A549 (cell line): ENCODE measurements around the gene PUDP. TPM values are rescaled to one million over a fixed set of nuclear protein-coding genes. Genes with fewer than 3 reads are reported as not detected.

Experiments used
- ATAC-seq, 2 experiments: fragments of 200-7000 bp in 1 of 2; fragments of >200 bp in 1 of 2; cut with Nextera tagmentation in 1 of 2; cut with Tn5 transposase in 1 of 2; 3 replicates each; pipeline versions ENCODE4 v1.8.0 to v1.9.1; 2018 to 2020; ENCODE audit warnings: mild to moderate bottlenecking in 1 of 2, moderate library complexity in 1 of 2
- CTCF ChIA-PET: fragments of 300-600 bp; sonication (Branson Sonifier 250); formaldehyde crosslinking; extraction: SDS; loops from one replicate; lab custom pipeline; 2021; ENCODE audit warnings: antibody characterized with exemption, inconsistent platforms; lab: Yijun Ruan, JAX
- POLR2A ChIA-PET: fragments of 350-600 bp; formaldehyde crosslinking; extraction: SDS; loops from one replicate; lab custom pipeline; 2021; ENCODE audit warnings: antibody characterized with exemption, inconsistent platforms; lab: Yijun Ruan, JAX
- DNase-seq, 2 experiments: peaks; one replicate each; pipeline versions ENCODE4 v3.0.0 to v3.0.0-alpha.2; 2011 to 2016; ENCODE audit warnings: low read depth in 1 of 2, low spot score in 1 of 2
- FAIRE-seq: peaks from 2 replicates; lab custom pipeline; 2011; peaks lifted over from hg19 to GRCh38; lab: Jason Lieb, UNC
- H3K27ac ChIP-seq, 2 experiments: fragments of >200 bp; sonication (Bioruptor Twin); formaldehyde crosslinking; 3 replicates each; pipeline ENCODE4 v1.5.1; 2016 to 2017
- H3K4me1 ChIP-seq: fragments of >200 bp; sonication (Bioruptor Twin); formaldehyde crosslinking; 3 replicates; pipeline ENCODE4 v1.6.1; 2016
- H3K4me2 ChIP-seq: fragments of >200 bp; sonication (Bioruptor Twin); formaldehyde crosslinking; 3 replicates; pipeline ENCODE4 v1.6.1; 2016
- H3K4me3 ChIP-seq: fragments of >200 bp; sonication (Bioruptor Twin); formaldehyde crosslinking; 3 replicates; pipeline ENCODE4 v1.5.1; 2016
- H3K9me3 ChIP-seq: fragments of >200 bp; sonication (Bioruptor Twin); formaldehyde crosslinking; 3 replicates; pipeline ENCODE4 v1.6.1; 2016
- CBX2 ChIP-seq: fragments of 200-600 bp; sonication (generic); IDR thresholded peaks from 2 replicates; pipeline ENCODE4 v1.6.1; 2016; ENCODE audit warnings: low read depth, mild to moderate bottlenecking, borderline replicate concordance
- CBX8 ChIP-seq: fragments of 200-600 bp; sonication (generic); IDR thresholded peaks from 2 replicates; pipeline ENCODE4 v1.6.1; 2016
- CEBPB ChIP-seq, 2 experiments: fragments of >200 bp in 1 of 2; sonication (Bioruptor Twin) in 1 of 2; formaldehyde crosslinking in 1 of 2; IDR thresholded peaks; 2 replicates each; pipeline ENCODE4 v1.6.1; 2012 to 2016
- CHD4 ChIP-seq: fragments of 200-600 bp; sonication (generic); IDR thresholded peaks from 2 replicates; pipeline ENCODE4 v1.6.1; 2016; ENCODE audit warnings: antibody characterized with exemption, mild to moderate bottlenecking, borderline replicate concordance
- CTCF ChIP-seq: fragments of >200 bp; sonication (Bioruptor Twin); formaldehyde crosslinking; IDR thresholded peaks from 3 replicates; pipeline ENCODE4 v1.5.1; 2016
- EHF ChIP-seq: fragments of 250-450 bp; sonication (Bioruptor Pico); IDR thresholded peaks from 2 replicates; pipeline ENCODE4 v1.5.0; 2020; ENCODE audit warnings: mild to moderate bottlenecking
- EP300 ChIP-seq, 2 experiments: fragments of >200 bp; sonication (Bioruptor Twin); formaldehyde crosslinking; IDR thresholded peaks; 2 replicates in 1 of 2; 3 replicates in 1 of 2; pipeline ENCODE4 v1.6.1; 2016 to 2017
- FOSL2 ChIP-seq, 2 experiments: fragments of 450-650 bp in 1 of 2; fragments of >200 bp in 1 of 2; sonication (Bioruptor Twin) in 1 of 2; formaldehyde crosslinking; IDR thresholded peaks; 2 replicates each; pipeline versions ENCODE4 v1.5.0 to v1.6.1; 2016 to 2020; ENCODE audit warnings: mild to moderate bottlenecking in 1 of 2, moderate library complexity in 1 of 2
- FOXS1 ChIP-seq: fragments of 250-450 bp; sonication (Bioruptor Pico); IDR thresholded peaks from 2 replicates; pipeline ENCODE4 v1.5.0; 2020; ENCODE audit warnings: mild to moderate bottlenecking, moderate library complexity
- HEYL ChIP-seq: fragments of 250-450 bp; sonication (Bioruptor Pico); IDR thresholded peaks from 2 replicates; pipeline ENCODE4 v1.8.0; 2021; ENCODE audit warnings: mild to moderate bottlenecking, moderate library complexity
- HOXB13 ChIP-seq: fragments of 250-450 bp; sonication (Bioruptor Pico); IDR thresholded peaks from 2 replicates; pipeline ENCODE4 v1.5.0; 2020; ENCODE audit warnings: low read depth, mild to moderate bottlenecking, moderate library complexity
- JUN ChIP-seq, 2 experiments: fragments of >200 bp; sonication (Bioruptor Twin); formaldehyde crosslinking; IDR thresholded peaks; 2 replicates in 1 of 2; 3 replicates in 1 of 2; pipeline ENCODE4 v1.6.1; 2016 to 2017
- MYC ChIP-seq: IDR thresholded peaks from 2 replicates; pipeline ENCODE4 v1.6.1; 2012; ENCODE audit warnings: mild to moderate bottlenecking, inconsistent platforms, low read length, improper control_type of control experiment, borderline replicate concordance
- NFE2L2 ChIP-seq: fragments of 150-350 bp; conservative IDR thresholded peaks from 2 replicates; pipeline ENCODE4 v1.6.1; 2014; ENCODE audit warnings: low read length
- RCOR1 ChIP-seq: fragments of 150-350 bp; IDR thresholded peaks from 2 replicates; pipeline ENCODE4 v1.6.1; 2014; ENCODE audit warnings: antibody characterized with exemption, low read length, low read depth
- SMC3 ChIP-seq: fragments of >200 bp; sonication (Bioruptor Twin); formaldehyde crosslinking; IDR thresholded peaks from 3 replicates; pipeline ENCODE4 v1.6.1; 2018; ENCODE audit warnings: inconsistent platforms
- TFCP2L1 ChIP-seq: fragments of 250-450 bp; sonication (Bioruptor Pico); IDR thresholded peaks from 2 replicates; pipeline ENCODE4 v1.5.0; 2021; ENCODE audit warnings: mild to moderate bottlenecking
- ZC3H11A ChIP-seq: fragments of 450-650 bp; IDR thresholded peaks from 2 replicates; pipeline ENCODE4 v1.6.1; 2014; ENCODE audit warnings: antibody characterized with exemption, mild to moderate bottlenecking
- ZFP36 ChIP-seq: fragments of 450-650 bp; IDR thresholded peaks from 2 replicates; pipeline ENCODE4 v1.6.1; 2014; ENCODE audit warnings: borderline replicate concordance; ENCODE audit not compliant: partially characterized antibody
- WGBS: methylation state at CpG from one replicate; pipeline ENCODE4 v1.1.6; 2017; ENCODE audit errors: missing lambda C conversion rate; 5-methylcytosine and 5-hydroxymethylcytosine counted together
- polyA plus RNA-seq, 4 experiments: library from polyadenylated mRNA; depleted of rRNA in 3 of 4; stranded (reverse); fragments of >200 nt; fragmentation: RNase III in 1 of 4; extraction: RNeasy Plus Mini Kit Qiagen cat#74134 plus additional on column Dnase treatment in 1 of 4; gene quantifications; 2 replicates in 3 of 4; 3 replicates in 1 of 4; pipeline ENCODE4 v1.2.3, GENCODE V29; 2011 to 2017
- TF ChIP-seq, protein P1 (sequence below): fragments of 450-650 bp; IDR thresholded peaks from 2 replicates; pipeline ENCODE4 v1.6.1; 2014; ENCODE audit warnings: antibody characterized with exemption
- TF ChIP-seq, protein P2 (sequence below): fragments of 200-600 bp; sonication (generic); IDR thresholded peaks from 2 replicates; pipeline ENCODE4 v1.6.1; 2016; ENCODE audit warnings: antibody characterized with exemption, mild to moderate bottlenecking, moderate library complexity
- TF ChIP-seq, protein P3 (sequence below): fragments of 150-350 bp; IDR thresholded peaks from 2 replicates; pipeline ENCODE4 v1.6.1; 2014; ENCODE audit warnings: low read depth, mild to moderate bottlenecking, low read length

PUDP gene
- polyA plus RNA-seq, 2 of the 4 experiments (the other 2 are of a cell fraction), result 26.2 to 50.7 TPM

GRCh38 chrX:7083468-7084396, 64.2 kb downstream of the PUDP start:
- Histone ChIP-seq H3K27ac (0 out of 6 replicates have a peak overlapping the region, but pooled peaks of 1 of the 2 experiments have one; percentile 18), H3K4me1 (peaks cover 5% of the 10 kb centered on the region; the same call in 1 of the 3 replicates), H3K9me3 (no peaks in the 10 kb centered on the region), H3K4me3 (no peak overlapping the region), H3K4me2 (no peak overlapping the region)
- peak; percentile 66; a peak in 4 of 6 replicates for ATAC-seq
- FAIRE-seq, result no peak
- CTCF ChIA-PET, result no interaction called here
- 80% methylated on average over 18 of the region's 21 CpGs for WGBS
- peak in 1 of 2 experiments; percentile 22 for DNase-seq
- TF ChIP-seq JUN (IDR thresholded peaks at IDR 0.05), result no peak
- TF ChIP-seq TFCP2L1, result no peak
- no peak for TF ChIP-seq FOXS1 (CRISPR knock-in tag)
- no peak for TF ChIP-seq ZFP36
- no peak for TF ChIP-seq SMC3
- no peak for TF ChIP-seq CBX8
- TF ChIP-seq CBX2, result no peak
- TF ChIP-seq, protein P1, sequence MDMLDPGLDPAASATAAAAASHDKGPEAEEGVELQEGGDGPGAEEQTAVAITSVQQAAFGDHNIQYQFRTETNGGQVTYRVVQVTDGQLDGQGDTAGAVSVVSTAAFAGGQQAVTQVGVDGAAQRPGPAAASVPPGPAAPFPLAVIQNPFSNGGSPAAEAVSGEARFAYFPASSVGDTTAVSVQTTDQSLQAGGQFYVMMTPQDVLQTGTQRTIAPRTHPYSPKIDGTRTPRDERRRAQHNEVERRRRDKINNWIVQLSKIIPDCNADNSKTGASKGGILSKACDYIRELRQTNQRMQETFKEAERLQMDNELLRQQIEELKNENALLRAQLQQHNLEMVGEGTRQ, result no peak
- TF ChIP-seq HOXB13 (CRISPR knock-in tag), result no peak
- no peak for TF ChIP-seq CEBPB (IDR thresholded peaks at IDR 0.05)
- TF ChIP-seq, protein P2, sequence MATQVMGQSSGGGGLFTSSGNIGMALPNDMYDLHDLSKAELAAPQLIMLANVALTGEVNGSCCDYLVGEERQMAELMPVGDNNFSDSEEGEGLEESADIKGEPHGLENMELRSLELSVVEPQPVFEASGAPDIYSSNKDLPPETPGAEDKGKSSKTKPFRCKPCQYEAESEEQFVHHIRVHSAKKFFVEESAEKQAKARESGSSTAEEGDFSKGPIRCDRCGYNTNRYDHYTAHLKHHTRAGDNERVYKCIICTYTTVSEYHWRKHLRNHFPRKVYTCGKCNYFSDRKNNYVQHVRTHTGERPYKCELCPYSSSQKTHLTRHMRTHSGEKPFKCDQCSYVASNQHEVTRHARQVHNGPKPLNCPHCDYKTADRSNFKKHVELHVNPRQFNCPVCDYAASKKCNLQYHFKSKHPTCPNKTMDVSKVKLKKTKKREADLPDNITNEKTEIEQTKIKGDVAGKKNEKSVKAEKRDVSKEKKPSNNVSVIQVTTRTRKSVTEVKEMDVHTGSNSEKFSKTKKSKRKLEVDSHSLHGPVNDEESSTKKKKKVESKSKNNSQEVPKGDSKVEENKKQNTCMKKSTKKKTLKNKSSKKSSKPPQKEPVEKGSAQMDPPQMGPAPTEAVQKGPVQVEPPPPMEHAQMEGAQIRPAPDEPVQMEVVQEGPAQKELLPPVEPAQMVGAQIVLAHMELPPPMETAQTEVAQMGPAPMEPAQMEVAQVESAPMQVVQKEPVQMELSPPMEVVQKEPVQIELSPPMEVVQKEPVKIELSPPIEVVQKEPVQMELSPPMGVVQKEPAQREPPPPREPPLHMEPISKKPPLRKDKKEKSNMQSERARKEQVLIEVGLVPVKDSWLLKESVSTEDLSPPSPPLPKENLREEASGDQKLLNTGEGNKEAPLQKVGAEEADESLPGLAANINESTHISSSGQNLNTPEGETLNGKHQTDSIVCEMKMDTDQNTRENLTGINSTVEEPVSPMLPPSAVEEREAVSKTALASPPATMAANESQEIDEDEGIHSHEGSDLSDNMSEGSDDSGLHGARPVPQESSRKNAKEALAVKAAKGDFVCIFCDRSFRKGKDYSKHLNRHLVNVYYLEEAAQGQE, result no peak
- no peak for TF ChIP-seq CHD4
- TF ChIP-seq, protein P3, sequence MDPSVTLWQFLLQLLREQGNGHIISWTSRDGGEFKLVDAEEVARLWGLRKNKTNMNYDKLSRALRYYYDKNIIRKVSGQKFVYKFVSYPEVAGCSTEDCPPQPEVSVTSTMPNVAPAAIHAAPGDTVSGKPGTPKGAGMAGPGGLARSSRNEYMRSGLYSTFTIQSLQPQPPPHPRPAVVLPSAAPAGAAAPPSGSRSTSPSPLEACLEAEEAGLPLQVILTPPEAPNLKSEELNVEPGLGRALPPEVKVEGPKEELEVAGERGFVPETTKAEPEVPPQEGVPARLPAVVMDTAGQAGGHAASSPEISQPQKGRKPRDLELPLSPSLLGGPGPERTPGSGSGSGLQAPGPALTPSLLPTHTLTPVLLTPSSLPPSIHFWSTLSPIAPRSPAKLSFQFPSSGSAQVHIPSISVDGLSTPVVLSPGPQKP, result no peak
- no peak for TF ChIP-seq CTCF
- no peak for TF ChIP-seq MYC
- POLR2A ChIA-PET, result no interaction called here

GRCh38 chrX:7083021-7083420, 64.9 kb downstream of the PUDP start:
- 96% methylated on average over 1 of the region's 1 CpG for WGBS
- FAIRE-seq, result no peak

More at GRCh38 chrX:7083021-7083420, 64.9 kb downstream of the PUDP start:
- no peak overlapping the region for H3K4me2 ChIP-seq
- TF ChIP-seq NFE2L2 (no peak), HEYL (no peak), FOSL2 (IDR thresholded peaks at IDR 0.05) (no peak), FOSL2 (CRISPR knock-in tag; IDR thresholded peaks at IDR 0.05) (no peak), RCOR1 (no peak), ZC3H11A (no peak), ZFP36 (no peak), TFCP2L1 (no peak), EHF (no peak), EP300 (IDR thresholded peaks at IDR 0.05) (no peak)
- peaks cover 5% of the 10 kb centered on the region; the same call in 1 of the 3 replicates for H3K4me1 ChIP-seq
- ATAC-seq (no peak), DNase-seq (no peak)
- no peak overlapping the region for H3K27ac ChIP-seq
- POLR2A ChIA-PET, result no interaction called here
- no peak overlapping the region for H3K4me3 ChIP-seq
- H3K9me3 ChIP-seq, result no peaks in the 10 kb centered on the region
- CTCF ChIA-PET, result no interaction called here
